HG02973 (cell line): ENCODE data around the gene TYW5.
"Not testable (repeated sequence)": the region's sequence is repeated elsewhere in the genome, so short reads cannot be mapped to it uniquely, and the experiment has no call there.

Experiments used
- ATAC-seq: cut with Tn5 transposase; IDR thresholded peaks from one replicate; pipeline ENCODE4 v1.9.1; 2021; ENCODE audit warnings: moderate library complexity; ENCODE audit not compliant: unreplicated experiment

TYW5 gene

GRCh38 chr2:199923924-199924323, 31.4 kb downstream of the TYW5 start:
- ATAC-seq = no peak

- no peak for ATAC-seq
These were observed 32.4 kb downstream of the TYW5 start for GRCh38 chr2:199922856-199923255.

- no peak for ATAC-seq
These were observed 38.3 kb downstream of the TYW5 start for GRCh38 chr2:199916980-199917379.

- no peak for ATAC-seq
These were observed 40.8 kb downstream of the TYW5 start for GRCh38 chr2:199914372-199914958.

- not testable (repeated sequence) for ATAC-seq
These were observed 42.7 kb downstream of the TYW5 start for GRCh38 chr2:199912553-199913114.

- no peak for ATAC-seq
These were observed 43.5 kb downstream of the TYW5 start for GRCh38 chr2:199911877-199912161.

- peak; percentile 87 for ATAC-seq
These were observed 44.0 kb downstream of the TYW5 start, which contains the start of gene C2orf69 for GRCh38 chr2:199911052-199911876. Gene C2orf69, plus strand, starts transcription at chr2:199911293. Its CDS starts 146 bp downstream, at chr2:199911439.

- ATAC-seq = no peak
These were observed 44.8 kb downstream of the TYW5 start for GRCh38 chr2:199910338-199911051.

- no peak for ATAC-seq
These were observed 48.1 kb downstream of the TYW5 start for GRCh38 chr2:199907008-199907714.

- ATAC-seq = no peak
These were observed 52.2 kb downstream of the TYW5 start for GRCh38 chr2:199903111-199903510.

- ATAC-seq = no peak
These were observed 52.7 kb downstream of the TYW5 start for GRCh38 chr2:199902486-199903110.

GRCh38 chr2:199901942-199902341, 53.3 kb downstream of the TYW5 start:
- no peak for ATAC-seq

GRCh38 chr2:199896617-199897016, 58.7 kb downstream of the TYW5 start:
- ATAC-seq = no peak

GRCh38 chr2:199895406-199895805, 59.9 kb downstream of the TYW5 start:
- ATAC-seq = no peak

- ATAC-seq = no peak
These were observed 71.6 kb downstream of the TYW5 start for GRCh38 chr2:199883474-199884212.

GRCh38 chr2:199882667-199883066, 72.6 kb downstream of the TYW5 start:
- ATAC-seq = no peak
